Gastroesophageal sphincter (tissue), 3 donors: Measurements from ENCODE around the gene SMKR1.

ENCODE experiments used
- POLR2A ChIP-seq, 2 donors: fragments of 450-650 bp; IDR thresholded peaks; one replicate each; pipeline ENCODE4 v1.6.1; 2017; ENCODE audit warnings: antibody characterized with exemption in 2 of 2, mild to moderate bottlenecking in 2 of 2, moderate library complexity in 1 of 2
- TF ChIP-seq, protein P1 (sequence below), 4 experiments: fragments of 200-600 bp in 2 of 4; fragments of 450-650 bp in 2 of 4; sonication (generic) in 1 of 4; IDR thresholded peaks; one replicate each; pipeline ENCODE4 v1.5.1; 2017 to 2019; ENCODE audit warnings: antibody characterized with exemption in 4 of 4, mild to moderate bottlenecking in 2 of 4, moderate library complexity in 2 of 4

DNA sequence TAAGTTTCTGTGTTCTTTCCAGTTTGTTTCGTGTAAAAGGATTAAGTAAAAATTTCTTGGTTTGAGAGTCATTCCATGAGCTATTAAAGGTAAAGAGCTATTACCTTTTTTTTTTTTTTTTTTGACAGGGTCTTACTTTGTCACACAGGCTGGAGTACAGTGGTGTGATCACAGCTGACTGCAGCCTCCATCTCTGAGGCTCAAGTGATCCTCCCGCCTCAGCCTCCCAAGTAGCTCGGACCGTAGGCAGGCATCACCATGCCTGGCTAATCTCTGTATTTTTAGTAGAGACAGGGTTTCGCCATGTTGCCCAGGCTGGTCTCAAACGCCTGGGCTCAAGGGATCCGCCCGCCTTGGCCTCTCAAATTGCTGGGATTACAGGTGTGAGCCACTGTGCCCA lies 1.4 kb downstream of the SMKR1 start:
- no peak for TF ChIP-seq POLR2A (IDR thresholded peaks at IDR 0.05)
- TF ChIP-seq, protein P1, sequence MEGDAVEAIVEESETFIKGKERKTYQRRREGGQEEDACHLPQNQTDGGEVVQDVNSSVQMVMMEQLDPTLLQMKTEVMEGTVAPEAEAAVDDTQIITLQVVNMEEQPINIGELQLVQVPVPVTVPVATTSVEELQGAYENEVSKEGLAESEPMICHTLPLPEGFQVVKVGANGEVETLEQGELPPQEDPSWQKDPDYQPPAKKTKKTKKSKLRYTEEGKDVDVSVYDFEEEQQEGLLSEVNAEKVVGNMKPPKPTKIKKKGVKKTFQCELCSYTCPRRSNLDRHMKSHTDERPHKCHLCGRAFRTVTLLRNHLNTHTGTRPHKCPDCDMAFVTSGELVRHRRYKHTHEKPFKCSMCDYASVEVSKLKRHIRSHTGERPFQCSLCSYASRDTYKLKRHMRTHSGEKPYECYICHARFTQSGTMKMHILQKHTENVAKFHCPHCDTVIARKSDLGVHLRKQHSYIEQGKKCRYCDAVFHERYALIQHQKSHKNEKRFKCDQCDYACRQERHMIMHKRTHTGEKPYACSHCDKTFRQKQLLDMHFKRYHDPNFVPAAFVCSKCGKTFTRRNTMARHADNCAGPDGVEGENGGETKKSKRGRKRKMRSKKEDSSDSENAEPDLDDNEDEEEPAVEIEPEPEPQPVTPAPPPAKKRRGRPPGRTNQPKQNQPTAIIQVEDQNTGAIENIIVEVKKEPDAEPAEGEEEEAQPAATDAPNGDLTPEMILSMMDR (IDR thresholded peaks at IDR 0.05): no peak
